Measurements from ENCODE around the gene MIOS. TPM values are rescaled to one million over a fixed set of nuclear protein-coding genes. Genes with fewer than 3 reads are reported as not detected.

MIOS gene
- total and polyA plus RNA-seq, 11 donors = 5.7 to 30.8 (median 22.3) TPM

- Histone ChIP-seq H3K4me3 (no peak overlapping the region), H3K9me3 (no peaks in the 10 kb centered on the region), H3K36me3 (peaks cover 0 to 5% (median 0%) of the 10 kb centered on the region in 9 donors), H3K4me1 (no peaks in the 10 kb centered on the region), H3K27ac (no peak overlapping the region), H3K27me3 (no peaks in the 10 kb centered on the region)
- TF ChIP-seq, protein P1, sequence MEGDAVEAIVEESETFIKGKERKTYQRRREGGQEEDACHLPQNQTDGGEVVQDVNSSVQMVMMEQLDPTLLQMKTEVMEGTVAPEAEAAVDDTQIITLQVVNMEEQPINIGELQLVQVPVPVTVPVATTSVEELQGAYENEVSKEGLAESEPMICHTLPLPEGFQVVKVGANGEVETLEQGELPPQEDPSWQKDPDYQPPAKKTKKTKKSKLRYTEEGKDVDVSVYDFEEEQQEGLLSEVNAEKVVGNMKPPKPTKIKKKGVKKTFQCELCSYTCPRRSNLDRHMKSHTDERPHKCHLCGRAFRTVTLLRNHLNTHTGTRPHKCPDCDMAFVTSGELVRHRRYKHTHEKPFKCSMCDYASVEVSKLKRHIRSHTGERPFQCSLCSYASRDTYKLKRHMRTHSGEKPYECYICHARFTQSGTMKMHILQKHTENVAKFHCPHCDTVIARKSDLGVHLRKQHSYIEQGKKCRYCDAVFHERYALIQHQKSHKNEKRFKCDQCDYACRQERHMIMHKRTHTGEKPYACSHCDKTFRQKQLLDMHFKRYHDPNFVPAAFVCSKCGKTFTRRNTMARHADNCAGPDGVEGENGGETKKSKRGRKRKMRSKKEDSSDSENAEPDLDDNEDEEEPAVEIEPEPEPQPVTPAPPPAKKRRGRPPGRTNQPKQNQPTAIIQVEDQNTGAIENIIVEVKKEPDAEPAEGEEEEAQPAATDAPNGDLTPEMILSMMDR (IDR thresholded peaks at IDR 0.05) = no peak
- TF ChIP-seq POLR2A (IDR thresholded peaks at IDR 0.05) = no peak
- ATAC-seq (no peak), DNase-seq (no peak)
- WGBS, 4 donors = 74 to 82% (median 78%) methylated on average over 2 of the region's 2 CpGs
- intact Hi-C loops (cut with DNase I) = no loop called here
Measured at GRCh38 chr7:7552199-7552598, 14.5 kb upstream of the MIOS start.

DNA sequence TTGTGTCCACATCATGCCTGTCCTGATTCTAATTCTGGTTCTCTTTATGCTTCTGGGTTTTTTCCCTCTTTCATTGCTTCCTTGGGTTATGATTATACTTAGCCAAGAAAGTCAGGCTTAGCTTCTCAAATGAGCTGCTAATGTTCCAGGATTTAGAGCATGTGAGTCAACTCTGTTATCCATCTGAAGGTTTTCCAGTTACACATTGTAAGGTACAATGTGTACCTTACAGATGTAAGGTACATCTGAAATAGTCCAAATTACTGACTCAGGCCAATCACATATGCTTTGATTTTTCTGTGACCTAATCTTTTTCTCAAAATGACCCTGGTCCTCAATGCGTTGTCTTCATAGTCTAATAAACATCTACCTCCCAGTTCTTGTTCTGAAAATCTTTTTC, 13.3 kb upstream of the MIOS start:
- TF ChIP-seq POLR2A (IDR thresholded peaks at IDR 0.05) = no peak
- TF ChIP-seq, protein P1 (IDR thresholded peaks at IDR 0.05) = no peak
- ATAC-seq (no peak), DNase-seq (no peak)
- peaks cover 0 to 5% (median 0%) of the 10 kb centered on the region in 9 donors for H3K36me3 ChIP-seq
- intact Hi-C loops (cut with DNase I) = no loop called here
- H3K9me3 ChIP-seq = peaks cover 0 to 4% (median 0%) of the 10 kb centered on the region in 12 donors
- H3K4me1 ChIP-seq = no peaks in the 10 kb centered on the region
- WGBS, 4 donors = 97 to 100% (median 99%) methylated on average over 1 of the region's 1 CpG
- H3K4me3 ChIP-seq = no peak overlapping the region
- H3K27ac ChIP-seq = no peak overlapping the region
- H3K27me3 ChIP-seq = no peaks in the 10 kb centered on the region

DNA sequence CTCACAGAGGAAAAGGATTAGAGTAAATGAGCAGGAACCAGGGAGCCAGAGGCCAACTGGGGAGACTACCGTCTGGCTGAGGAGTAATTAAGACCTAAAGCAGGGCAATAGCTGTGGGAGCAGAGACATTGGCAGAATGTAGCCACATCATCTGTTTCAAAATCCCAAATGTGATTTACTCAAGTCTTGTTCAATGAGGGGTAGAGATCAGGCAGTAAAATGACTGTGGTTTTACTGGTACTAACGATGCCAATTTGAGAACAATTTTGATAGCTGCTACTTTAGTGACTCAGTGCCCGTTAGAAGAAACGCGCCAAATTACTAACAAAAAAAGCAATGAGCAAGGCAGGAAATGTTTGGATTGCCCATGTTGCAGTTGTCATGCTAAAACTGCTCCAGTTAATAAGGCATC, 12.7 kb upstream of the MIOS start:
- DNase-seq (no peak), ATAC-seq (no peak)
- no peak overlapping the region for H3K4me3 ChIP-seq
- TF ChIP-seq POLR2A (IDR thresholded peaks at IDR 0.05) = no peak
- TF ChIP-seq, protein P1 (IDR thresholded peaks at IDR 0.05) = no peak
- 85 to 90% (median 87%) methylated on average over 5 of the region's 5 CpGs for WGBS, 4 donors
- no peak overlapping the region for H3K27ac ChIP-seq
- H3K4me1 ChIP-seq = no peaks in the 10 kb centered on the region
- intact Hi-C loops (cut with DNase I) = no loop called here
- H3K9me3 ChIP-seq = peaks cover 0 to 10% (median 0%) of the 10 kb centered on the region in 12 donors
- H3K36me3 ChIP-seq = peaks cover 0 to 5% (median 0%) of the 10 kb centered on the region in 9 donors
- no peaks in the 10 kb centered on the region for H3K27me3 ChIP-seq

- ATAC-seq = peak in 1 of 4 donors; percentile 46
- Histone ChIP-seq H3K27me3 (no peaks in the 10 kb centered on the region), H3K4me1 (no peaks in the 10 kb centered on the region), H3K9me3 (peaks cover 0 to 19% (median 0%) of the 10 kb centered on the region in 12 donors), H3K27ac (no peak overlapping the region), H3K4me3 (no peak overlapping the region), H3K36me3 (peaks cover 0 to 5% (median 0%) of the 10 kb centered on the region in 9 donors)
- intact Hi-C loops (cut with DNase I) = no loop called here
- 50 to 53% (median 51%) methylated on average over 8 of the region's 8 CpGs for WGBS, 4 donors
- no peak for DNase-seq
- TF ChIP-seq POLR2A (IDR thresholded peaks at IDR 0.05) = no peak
- TF ChIP-seq, protein P1 (IDR thresholded peaks at IDR 0.05) = no peak
Measured at GRCh38 chr7:7554649-7555575, 11.8 kb upstream of the MIOS start.
